ENCODE results near the gene CADPS2. TPM values are rescaled to one million over a fixed set of nuclear protein-coding genes. Genes with fewer than 3 reads are reported as not detected.

CADPS2 gene
- total and polyA plus RNA-seq, 2 of the 8 experiments (the other 6 are each of a cell fraction or from before 2014, with no cell fraction given): 8.9 to 22.3 TPM

- TF ChIP-seq RXRA (IDR thresholded peaks at IDR 0.05; ENCODE audit: insufficient read depth, low read depth, low read length) (no peak), ASH2L (IDR thresholded peaks at IDR 0.05; ENCODE audit: low read length) (no peak), FOSL1 (IDR thresholded peaks at IDR 0.05; ENCODE audit: insufficient read depth, low read depth, low read length) (no peak), CREB1 (IDR thresholded peaks at IDR 0.05) (no peak), SRF (IDR thresholded peaks at IDR 0.05; ENCODE audit: low read depth, low read length) (no peak), SP4 (IDR thresholded peaks at IDR 0.05; ENCODE audit: low read length) (0 out of 2 replicates have a peak, but pooled peaks have one; percentile 25), BACH1 (IDR thresholded peaks at IDR 0.05; ENCODE audit: low read length) (no peak), CTBP2 (IDR thresholded peaks at IDR 0.05; ENCODE audit: borderline replicate concordance, insufficient read depth, insufficient read length, low read length) (peak; percentile 37), TEAD4 (IDR thresholded peaks at IDR 0.05; ENCODE audit: low read depth, low read length) (no peak), YY1 (IDR thresholded peaks at IDR 0.05; ENCODE audit: low read depth, low read length) (no peak), SIRT6 (IDR thresholded peaks at IDR 0.05; ENCODE audit: low read length) (no peak), USF2 (IDR thresholded peaks at IDR 0.05; ENCODE audit: low read length) (no peak), TCF12 (IDR thresholded peaks at IDR 0.05; ENCODE audit: low read depth, low read length) (0 out of 2 replicates have a peak, but pooled peaks have one; percentile 81), SUZ12 (IDR thresholded peaks at IDR 0.05; ENCODE audit: low read length) (no peak), RNF2 (IDR thresholded peaks at IDR 0.05; ENCODE audit: borderline replicate concordance, low read depth, low read length, missing control alignments, poor library complexity, severe bottlenecking) (no peak), EZH2 (IDR thresholded peaks at IDR 0.05; ENCODE audit: low read depth, low read length, severe bottlenecking) (no peak), GTF2F1 (IDR thresholded peaks at IDR 0.05; ENCODE audit: borderline replicate concordance, low read depth, low read length) (no peak), KDM4A (IDR thresholded peaks at IDR 0.05; ENCODE audit: low read depth, low read length, severe bottlenecking) (no peak), SP2 (IDR thresholded peaks at IDR 0.05; ENCODE audit: low read length) (no peak), JUND (IDR thresholded peaks at IDR 0.05; ENCODE audit: low read length) (no peak), SP1 (IDR thresholded peaks at IDR 0.05; ENCODE audit: low read depth, low read length) (peak; percentile 61; the same call in 1 of the 2 replicates), CBX5 (IDR thresholded peaks at IDR 0.05; ENCODE audit: low read depth, low read length) (no peak)
- TF ChIP-seq, protein P1, sequence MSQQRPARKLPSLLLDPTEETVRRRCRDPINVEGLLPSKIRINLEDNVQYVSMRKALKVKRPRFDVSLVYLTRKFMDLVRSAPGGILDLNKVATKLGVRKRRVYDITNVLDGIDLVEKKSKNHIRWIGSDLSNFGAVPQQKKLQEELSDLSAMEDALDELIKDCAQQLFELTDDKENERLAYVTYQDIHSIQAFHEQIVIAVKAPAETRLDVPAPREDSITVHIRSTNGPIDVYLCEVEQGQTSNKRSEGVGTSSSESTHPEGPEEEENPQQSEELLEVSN (IDR thresholded peaks at IDR 0.05): no peak
Observed at GRCh38 chr7:122329145-122329802, 557.0 kb downstream of the CADPS2 start (continued).

Data from H1 (cell line).